BE2C (cell line): ENCODE results near the gene RAN.
A peak's percentile ranks its signal among the peaks of the same experiment; 100 is the strongest.

Experiments used
- DNase-seq: peaks from one replicate; pipeline ENCODE4 v3.0.0-alpha.2; 2020
- H3K27me3 ChIP-seq: fragments of 250-450 bp; sonication (Bioruptor Pico); 2 replicates; pipeline ENCODE4 v1.5.1; 2020; ENCODE audit warnings: mild to moderate bottlenecking
- H3K36me3 ChIP-seq: fragments of 250-450 bp; sonication (Bioruptor Pico); 2 replicates; pipeline ENCODE4 v1.5.1; 2020; ENCODE audit warnings: mild to moderate bottlenecking
- H3K4me1 ChIP-seq: fragments of 250-450 bp; sonication (Bioruptor Pico); 2 replicates; pipeline ENCODE4 v1.5.1; 2020
- H3K4me3 ChIP-seq: 2 replicates; pipeline ENCODE4 v1.5.1; 2011; ENCODE audit warnings: low read depth, low read length
- H3K9me3 ChIP-seq: fragments of 250-450 bp; sonication (Bioruptor Pico); 2 replicates; pipeline ENCODE4 v1.5.1; 2020
- CTCF ChIP-seq: IDR thresholded peaks from 2 replicates; pipeline ENCODE4 v1.5.1; 2012; ENCODE audit warnings: mild to moderate bottlenecking, low read depth, low read length

RAN gene

GRCh38 chr12:130870442-130871285 lies 1.2 kb upstream of the RAN start:
- DNase-seq: peak; percentile 42
- Histone ChIP-seq H3K9me3 (peaks cover 2% of the 10 kb centered on the region; the same call in 1 of the 2 replicates), H3K36me3 (peaks cover 38% of the 10 kb centered on the region), H3K4me3 (no peak overlapping the region), H3K4me1 (peaks cover 6% of the 10 kb centered on the region), H3K27me3 (no peaks in the 10 kb centered on the region; the same call in 1 of the 2 replicates)
- peak; percentile 46 for TF ChIP-seq CTCF

GRCh38 chr12:130872179-130873096 lies 572 bp downstream of the RAN start:
- DNase-seq: peak; percentile 42
- peaks cover 2% of the 10 kb centered on the region; the same call in 1 of the 2 replicates for H3K9me3 ChIP-seq
- no peaks in the 10 kb centered on the region; the same call in 1 of the 2 replicates for H3K27me3 ChIP-seq
- peak overlapping the region; percentile 100 for H3K4me3 ChIP-seq
- H3K36me3 ChIP-seq: peaks cover 55% of the 10 kb centered on the region
- no peak for TF ChIP-seq CTCF
- H3K4me1 ChIP-seq: peaks cover 10% of the 10 kb centered on the region

GRCh38 chr12:130873106-130873795 lies 1.4 kb downstream of the RAN start:
- Histone ChIP-seq H3K9me3 (peaks cover 2% of the 10 kb centered on the region; the same call in 1 of the 2 replicates), H3K4me1 (peaks cover 14% of the 10 kb centered on the region), H3K36me3 (peaks cover 59% of the 10 kb centered on the region), H3K4me3 (peak overlapping the region; percentile 100), H3K27me3 (no peaks in the 10 kb centered on the region; the same call in 1 of the 2 replicates)
- no peak for TF ChIP-seq CTCF
- no peak for DNase-seq

DNA sequence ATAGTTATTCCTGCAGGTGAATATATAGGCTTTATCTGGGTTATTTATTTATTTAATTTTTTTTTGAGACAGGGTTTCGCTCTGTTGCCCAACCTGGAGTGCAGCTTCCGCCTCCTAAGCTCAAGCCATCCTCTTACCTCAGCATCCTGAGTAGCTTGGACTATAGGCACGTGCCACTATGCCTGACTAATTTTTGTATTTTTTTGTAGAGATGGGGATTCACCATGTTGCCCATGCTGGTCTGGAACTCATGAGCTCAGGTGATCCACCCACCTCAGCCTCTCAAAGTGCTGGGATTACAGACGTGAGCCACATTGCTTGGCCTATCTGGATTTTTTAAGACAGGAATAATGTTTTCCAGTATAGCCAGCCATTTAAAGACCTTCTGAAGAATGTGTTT lies 2.0 kb downstream of the RAN start:
- Histone ChIP-seq H3K36me3 (peaks cover 59% of the 10 kb centered on the region), H3K4me1 (peaks cover 14% of the 10 kb centered on the region), H3K27me3 (no peaks in the 10 kb centered on the region; the same call in 1 of the 2 replicates)

DNA sequence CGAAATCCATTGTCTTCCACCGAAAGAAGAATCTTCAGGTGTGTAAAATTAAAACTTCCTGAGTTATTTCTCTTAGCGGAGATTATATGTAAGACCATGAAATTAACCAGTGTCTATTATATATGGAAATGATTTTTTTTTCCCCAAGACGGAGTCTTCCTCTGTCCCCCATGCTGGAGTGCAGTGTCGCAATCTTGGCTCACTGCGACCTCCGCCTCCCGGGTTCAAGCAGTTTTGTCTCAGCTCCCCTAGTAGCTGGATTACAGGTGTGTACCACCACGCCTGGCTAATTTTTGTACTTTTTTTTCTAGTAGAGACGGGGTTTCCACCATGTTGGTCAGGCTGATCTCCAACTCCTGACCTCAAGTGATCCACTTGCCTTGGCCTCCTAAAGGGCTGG lies 2.8 kb downstream of the RAN start:
- Histone ChIP-seq H3K36me3 (peaks cover 59% of the 10 kb centered on the region), H3K4me3 (peak overlapping the region; percentile 100), H3K27me3 (no peaks in the 10 kb centered on the region; the same call in 1 of the 2 replicates), H3K4me1 (peaks cover 14% of the 10 kb centered on the region), H3K9me3 (peaks cover 2% of the 10 kb centered on the region; the same call in 1 of the 2 replicates)
- DNase-seq: no peak
- no peak for TF ChIP-seq CTCF

More for the DNA sequence above, 2.0 kb downstream of the RAN start:
- Histone ChIP-seq H3K9me3 (peaks cover 2% of the 10 kb centered on the region; the same call in 1 of the 2 replicates), H3K4me3 (peak overlapping the region; percentile 100)
- TF ChIP-seq CTCF: no peak
- DNase-seq: no peak
